B cell (primary cell): Measurements from ENCODE around the gene EML1. TPM values are rescaled to one million over a fixed set of nuclear protein-coding genes. Genes with fewer than 3 reads are reported as not detected.

ENCODE experiments used
- ATAC-seq: fragments of 200-7000 bp; cut with Tn5 transposase; one replicate; pipeline ENCODE4 v1.10.0; 2021; ENCODE audit warnings: low read depth, mild to moderate bottlenecking, moderate number of reproducible peaks, moderate library complexity
- CTCF ChIA-PET: fragments of 350-600 bp; sonication (Branson Sonifier 250); formaldehyde crosslinking; loops from one replicate; lab custom pipeline; 2021; ENCODE audit warnings: antibody characterized with exemption, inconsistent platforms; lab: Charles Lee
- POLR2A ChIA-PET: fragments of 350-600 bp; sonication (Branson Sonifier 250); formaldehyde crosslinking; loops from one replicate; lab custom pipeline; 2021; ENCODE audit warnings: antibody characterized with exemption; lab: Charles Lee
- DNase-seq: peaks from one replicate; pipeline ENCODE4 v3.0.0; 2013
- H2AFZ ChIP-seq: 2 replicates; pipeline ENCODE4 v1.6.1; 2012; ENCODE audit warnings: mild to moderate bottlenecking, low read depth, low read length; ENCODE audit not compliant: insufficient read depth, poor library complexity, severe bottlenecking
- H3K27ac ChIP-seq, 2 donors: 1 replicate in 1 of 2; 2 replicates in 1 of 2; pipeline ENCODE4 v1.5.1; 2012 to 2013; ENCODE audit warnings: low read length in 2 of 2, mild to moderate bottlenecking in 2 of 2, moderate library complexity in 1 of 2
- H3K27me3 ChIP-seq, 4 experiments: fragments of 200-600 bp in 1 of 4; sonication (generic) in 1 of 4; replicated peaks in 1 of 4; 1 replicate in 2 of 4; 2 replicates in 2 of 4; pipeline versions ENCODE4 v1.6.1 to v1.7.0; 2013 to 2016; ENCODE audit warnings: low read length in 3 of 4, mild to moderate bottlenecking in 2 of 4, mixed read lengths in 1 of 4, moderate library complexity in 1 of 4; ENCODE audit not compliant: insufficient read depth in 4 of 4, control insufficient read depth in 3 of 4; ENCODE audit errors: control extremely low read depth in 1 of 4
- H3K36me3 ChIP-seq, 2 experiments: replicated peaks in 1 of 2; 1 replicate in 1 of 2; 2 replicates in 1 of 2; pipeline versions ENCODE4 v1.6.1 to v1.7.1; 2013; ENCODE audit warnings: low read length in 1 of 2; ENCODE audit not compliant: insufficient read depth in 2 of 2, control insufficient read depth in 1 of 2; ENCODE audit errors: control extremely low read depth in 1 of 2, extremely low read depth in 1 of 2
- H3K4me1 ChIP-seq, 2 donors: fragments of 200-600 bp in 1 of 2; sonication (generic) in 1 of 2; 1 replicate in 1 of 2; 2 replicates in 1 of 2; pipeline versions ENCODE4 v1.5.1 to v1.6.1; 2013 to 2017; ENCODE audit warnings: low read length in 2 of 2; ENCODE audit not compliant: control insufficient read depth in 2 of 2, insufficient read depth in 2 of 2
- H3K4me2 ChIP-seq: replicated peaks from 2 replicates; pipeline ENCODE3; 2012; ENCODE audit warnings: mild to moderate bottlenecking, low read depth, low read length; ENCODE audit not compliant: poor library complexity, severe bottlenecking
- H3K4me3 ChIP-seq, 5 experiments: fragments of 200-600 bp in 1 of 5; sonication (generic) in 1 of 5; 1 replicate in 3 of 5; 2 replicates in 2 of 5; pipeline versions ENCODE4 v1.5.1 to v1.7.0; 2011 to 2016; ENCODE audit warnings: low read length in 4 of 5, mild to moderate bottlenecking in 4 of 5, low read depth in 2 of 5, control low read depth in 1 of 5, moderate library complexity in 1 of 5; ENCODE audit not compliant: insufficient read depth in 1 of 5; ENCODE audit errors: control extremely low read depth in 1 of 5, extremely low read depth in 1 of 5
- H3K79me2 ChIP-seq: fragments of 200-600 bp; sonication (generic); one replicate; pipeline ENCODE4 v1.6.0; 2016; ENCODE audit warnings: low read length; ENCODE audit not compliant: control insufficient read depth, insufficient read depth
- H3K9ac ChIP-seq: fragments of 200-600 bp; sonication (generic); 2 replicates; pipeline ENCODE4 v1.6.1; 2017; ENCODE audit warnings: mild to moderate bottlenecking, low read length, moderate library complexity
- H3K9me3 ChIP-seq, 3 donors: one replicate each; pipeline versions ENCODE4 v1.6.1 to v1.7.1; 2013; ENCODE audit warnings: low read length in 2 of 3; ENCODE audit not compliant: control insufficient read depth in 2 of 3, insufficient read depth in 1 of 3; ENCODE audit errors: control extremely low read depth in 1 of 3
- H4K20me1 ChIP-seq: 2 replicates; pipeline ENCODE4 v1.6.0; 2012; ENCODE audit warnings: mild to moderate bottlenecking, low read length; ENCODE audit not compliant: insufficient read depth, control insufficient read depth, poor library complexity, severe bottlenecking
- H3K27ac Mint-ChIP-seq: one replicate; pipeline ENCODE4 v1.8.0; 2021; ENCODE audit warnings: mixed read lengths
- H3K27me3 Mint-ChIP-seq: one replicate; pipeline ENCODE4 v1.8.0; 2021; ENCODE audit warnings: mixed read lengths
- H3K4me1 Mint-ChIP-seq: one replicate; pipeline ENCODE4 v1.8.0; 2021; ENCODE audit warnings: mixed read lengths
- H3K4me3 Mint-ChIP-seq: one replicate; pipeline ENCODE4 v1.8.0; 2021; ENCODE audit warnings: mixed read lengths
- H3K9me3 Mint-ChIP-seq: one replicate; pipeline ENCODE4 v1.8.0; 2022; ENCODE audit warnings: mixed read lengths; ENCODE audit not compliant: insufficient read depth
- CTCF ChIP-seq: fragments of 200-600 bp; IDR thresholded peaks from one replicate; pipeline ENCODE4 v1.8.0; 2022; ENCODE audit warnings: antibody characterized with exemption, mild to moderate bottlenecking
- EZH2 ChIP-seq: IDR thresholded peaks from 2 replicates; pipeline ENCODE4 v1.6.1; 2012; ENCODE audit warnings: borderline replicate concordance, low read depth, mild to moderate bottlenecking, moderate library complexity, low read length; ENCODE audit not compliant: insufficient read depth, poor library complexity, severe bottlenecking
- WGBS: methylation state at CpG from one replicate; pipeline ENCODE4 v1.1.5; 2013; ENCODE audit warnings: missing lambda C conversion rate; ENCODE audit not compliant: insufficient coverage; 5-methylcytosine and 5-hydroxymethylcytosine counted together
- intact Hi-C: fragments of 100-400 bp; cut with micrococcal nuclease; formaldehyde crosslinking; loops from one replicate; pipeline ENCODE4 v1.10.0; 2022
- polyA plus RNA-seq: library from polyadenylated mRNA; depleted of rRNA; stranded (reverse); fragments of >200 nt; gene quantifications from 2 replicates; pipeline ENCODE4 v1.2.3, GENCODE V29; 2012
- total RNA-seq, 2 donors: library from RNA; stranded (reverse); fragments of 120-200 nt in 1 of 2; gene quantifications; 1 replicate in 1 of 2; 2 replicates in 1 of 2; pipeline versions ENCODE4 v1.2.3 to v1.2.4, GENCODE V29; 2013 to 2022

EML1 gene
- total and polyA plus RNA-seq, 2 donors (not counting 1 experiment from before 2014, with no cell fraction given) = not detected

- CTCF ChIA-PET = interaction anchor here (0.7 to 6.4 kb wide), 22 partner anchors 9 to 303 kb away, joined by 3 to 85 read pairs (median 4); partner anchors contain the start of gene EVL
- no peak for TF ChIP-seq EZH2
- TF ChIP-seq CTCF = peak; percentile 96
- Histone ChIP-seq H3K4me3 (no peak overlapping the region), H3K27me3 (no peaks in the 10 kb centered on the region), H3K4me1 (no peaks in the 10 kb centered on the region), H3K9ac (no peak overlapping the region), H4K20me1 (no peaks in the 10 kb centered on the region), H2AFZ (peak overlapping the region; percentile 24), H3K4me2 (no peak overlapping the region), H3K27ac (no peak overlapping the region), H3K36me3 (no peaks in the 10 kb centered on the region), H3K9me3 (no peaks in the 10 kb centered on the region), H3K79me2 (no peaks in the 10 kb centered on the region)
- POLR2A ChIA-PET = interaction anchor here (0.7 to 2.2 kb wide), 2 partner anchors 150 to 210 kb away, joined by 4 to 6 read pairs; no protein-coding TSS in a partner anchor
- intact Hi-C loops = loop anchor here (1.0 to 2.0 kb wide), 7 partner anchors 11 to 394 kb away; partner anchors contain the start of gene WDR25
- Mint-ChIP-seq H3K27ac (no peak overlapping the region), H3K27me3 (no peaks in the 10 kb centered on the region), H3K4me3 (no peak overlapping the region), H3K9me3 (no peaks in the 10 kb centered on the region), H3K4me1 (no peaks in the 10 kb centered on the region)
- peak; percentile 74 for DNase-seq
- 24% methylated on average over 4 of the region's 5 CpGs for WGBS
- ATAC-seq = peak; percentile 99
These were observed 189.5 kb downstream of the EML1 start for GRCh38 chr14:99982537-99983250.
